HG03432 (cell line): ENCODE measurements around the gene PTGDR2.
"Not testable (repeated sequence)": the region's sequence is repeated elsewhere in the genome, so short reads cannot be mapped to it uniquely, and the experiment has no call there.

ENCODE experiments used
- ATAC-seq: cut with Tn5 transposase; IDR thresholded peaks from one replicate; pipeline ENCODE4 v1.9.1; 2021; ENCODE audit warnings: mild to moderate bottlenecking, moderate library complexity; ENCODE audit not compliant: unreplicated experiment

PTGDR2 gene

DNA sequence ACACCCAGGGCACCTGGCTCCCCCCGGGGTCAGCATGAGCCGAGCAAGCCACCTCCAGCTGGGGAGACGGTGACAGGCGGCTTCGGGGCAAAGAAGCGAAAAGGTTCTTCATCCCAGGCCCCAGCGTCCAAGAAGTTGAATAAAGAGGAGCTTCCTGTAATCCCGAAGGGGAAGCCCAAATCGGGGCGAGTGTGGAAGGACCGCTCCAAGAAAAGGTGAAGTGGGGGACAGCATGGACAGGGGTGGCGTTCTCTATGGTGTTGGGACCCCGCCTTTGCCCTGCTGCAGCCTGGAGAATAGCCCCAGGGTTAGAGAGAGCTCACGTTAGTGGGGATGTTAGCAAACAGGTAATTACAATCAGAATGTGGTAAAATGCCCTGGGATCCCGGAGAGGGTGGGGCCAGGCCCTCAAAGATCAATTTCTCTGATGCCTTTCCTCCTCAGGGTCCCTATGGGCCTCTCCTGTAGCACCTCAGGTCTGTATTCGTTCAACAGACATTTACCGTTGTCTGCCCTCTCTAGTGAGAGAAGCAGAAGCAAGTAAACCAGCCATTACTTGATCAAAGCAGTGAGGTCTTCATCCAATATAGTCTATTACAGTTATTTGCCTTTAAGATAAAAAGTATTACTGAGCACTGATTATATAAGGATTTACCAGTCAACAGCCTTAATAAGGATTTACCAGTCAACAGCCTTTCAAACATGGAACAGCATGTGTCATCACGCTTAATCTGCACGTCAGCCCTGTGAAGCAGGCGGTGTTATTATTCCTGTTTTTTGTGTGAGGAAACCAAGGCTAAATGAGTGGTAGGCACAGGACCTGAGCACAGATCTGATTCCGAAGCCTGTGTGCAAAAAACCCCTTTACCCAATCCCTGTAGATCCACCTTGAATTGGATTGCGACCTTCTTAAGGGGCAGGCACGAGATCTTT lies 12.8 kb downstream of the PTGDR2 start:
- ATAC-seq, result peak; percentile 13

DNA sequence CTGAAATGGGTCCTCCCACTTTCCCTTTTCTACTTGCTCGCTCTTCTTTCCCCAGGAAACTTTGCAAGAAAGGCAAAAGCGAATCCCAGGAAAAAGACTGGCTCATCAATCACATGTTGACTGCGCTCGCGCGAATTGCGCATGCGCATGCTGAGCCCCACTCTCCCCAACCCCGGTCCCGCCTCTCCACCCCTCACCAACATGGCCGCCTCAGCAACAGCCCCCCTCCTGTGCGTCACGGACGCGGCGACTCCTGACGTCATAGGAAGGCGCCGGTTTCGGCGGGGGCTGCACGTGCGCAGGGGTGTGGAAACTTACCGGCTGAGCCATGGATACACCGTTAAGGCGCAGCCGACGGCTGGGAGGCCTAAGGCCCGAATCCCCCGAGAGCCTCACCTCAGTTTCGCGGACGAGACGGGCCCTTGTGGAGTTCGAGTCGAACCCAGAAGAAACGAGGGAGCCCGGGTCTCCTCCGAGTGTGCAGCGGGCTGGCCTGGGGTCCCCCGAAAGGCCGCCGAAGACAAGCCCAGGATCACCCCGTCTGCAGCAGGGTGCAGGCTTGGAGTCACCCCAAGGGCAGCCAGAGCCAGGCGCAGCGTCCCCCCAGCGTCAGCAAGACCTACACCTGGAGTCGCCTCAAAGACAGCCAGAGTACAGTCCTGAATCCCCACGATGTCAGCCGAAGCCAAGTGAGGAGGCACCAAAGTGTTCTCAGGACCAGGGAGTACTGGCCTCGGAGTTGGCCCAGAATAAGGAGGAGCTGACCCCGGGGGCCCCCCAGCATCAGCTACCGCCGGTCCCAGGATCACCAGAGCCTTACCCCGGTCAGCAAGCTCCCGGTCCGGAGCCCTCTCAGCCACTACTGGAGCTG lies 13.7 kb downstream of the PTGDR2 start, which contains the start of gene CCDC86:
Gene CCDC86, plus strand, starts transcription at position 317 of the 871 bp plus-strand sequence. Its CDS starts 12 bp downstream, at position 329.
- ATAC-seq, result peak; percentile 80

DNA sequence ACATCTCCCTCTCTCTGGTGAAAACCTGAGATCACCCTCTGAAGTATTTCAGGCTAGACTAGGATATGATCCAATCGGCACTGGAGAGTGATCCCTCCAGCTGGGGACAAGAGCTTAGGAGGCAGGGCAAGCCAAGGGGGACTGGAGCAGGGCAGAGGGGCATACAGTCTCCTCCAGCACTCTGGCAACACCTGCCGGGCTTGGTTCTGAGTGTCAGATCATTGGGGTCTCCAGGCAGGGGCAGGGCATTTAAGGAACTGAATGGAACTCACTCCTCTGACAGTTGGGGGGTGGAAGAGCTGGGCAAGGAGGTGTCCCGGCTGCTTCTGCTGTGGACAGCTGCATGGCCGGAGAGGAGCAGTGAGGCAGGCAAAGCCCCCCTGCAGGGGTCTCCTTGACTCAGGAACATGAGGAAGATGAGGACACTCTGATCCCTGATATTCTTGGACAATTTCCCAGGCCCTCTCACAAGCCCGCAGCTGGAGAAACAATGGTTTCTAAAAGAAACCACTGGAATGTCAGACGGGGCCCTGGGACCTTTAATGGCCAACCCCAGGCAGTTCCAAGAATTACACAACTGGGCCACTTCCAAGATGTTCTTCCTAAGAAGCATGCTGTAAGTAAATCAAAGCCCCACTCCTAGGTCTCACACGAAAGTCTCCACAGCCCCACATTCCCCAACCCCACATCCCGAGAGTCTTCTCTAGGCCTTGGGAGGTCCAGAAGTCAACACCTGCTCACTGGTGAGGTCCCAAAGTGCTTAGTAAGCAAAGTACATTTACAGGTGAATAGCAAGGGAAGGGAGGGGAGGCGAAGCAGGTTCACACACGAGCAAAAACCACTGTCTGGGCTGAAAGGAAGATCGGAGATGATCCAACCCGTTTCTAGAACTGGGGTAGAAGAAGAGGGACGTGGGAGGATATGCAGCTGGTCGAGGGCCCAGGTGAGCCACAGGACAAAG lies 15.0 kb downstream of the PTGDR2 start:
- ATAC-seq, result no peak

DNA sequence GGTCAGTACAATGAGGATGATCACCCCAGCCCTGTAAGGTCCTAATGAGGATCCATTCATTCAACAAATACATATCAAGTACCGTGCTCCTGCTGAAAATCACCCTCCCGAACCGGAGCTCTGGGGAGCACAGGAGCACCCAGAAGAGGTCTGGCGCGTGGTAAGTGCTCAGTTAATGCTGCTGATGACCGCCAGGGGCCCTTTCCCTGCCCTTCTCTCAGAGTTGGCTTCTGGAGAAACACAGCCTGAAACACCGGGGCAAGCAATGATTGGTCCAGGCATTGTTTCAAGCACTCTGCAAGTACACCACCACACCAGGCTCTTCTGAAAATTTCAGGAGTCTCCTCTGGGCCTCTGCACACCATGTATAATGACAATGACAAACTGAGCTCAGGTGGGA lies 17.6 kb downstream of the PTGDR2 start:
- no peak for ATAC-seq

DNA sequence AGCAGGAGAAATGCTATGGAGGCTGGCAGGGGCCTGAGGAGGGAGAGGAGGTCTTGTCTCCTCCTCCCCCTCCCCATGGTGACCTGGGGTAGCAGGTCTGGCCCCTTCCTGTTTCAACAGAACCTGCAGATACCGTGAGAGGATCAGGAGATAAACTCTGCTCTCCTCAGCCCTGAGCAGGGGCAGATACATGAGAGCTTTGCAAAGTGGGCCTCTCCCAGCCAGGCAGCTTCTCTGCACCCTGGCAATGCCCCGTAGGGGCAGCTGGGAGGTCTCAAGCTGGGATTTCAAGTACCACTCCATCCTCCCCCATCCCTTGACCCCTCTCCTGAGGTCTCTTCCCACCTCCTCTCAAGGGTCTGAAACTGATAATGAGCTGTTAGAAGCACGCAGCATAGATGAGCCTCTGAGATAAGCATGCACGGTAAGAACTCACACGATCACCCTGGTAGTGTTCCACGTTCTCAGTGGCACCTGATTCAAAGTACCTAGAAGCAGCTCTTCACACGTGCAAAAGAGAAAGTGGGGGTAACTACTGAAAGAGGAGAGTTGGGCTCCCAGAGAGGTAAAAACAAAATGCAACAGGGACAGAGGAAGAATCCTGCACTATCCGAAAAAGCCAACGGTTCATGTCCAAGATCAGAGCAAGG lies 18.8 kb downstream of the PTGDR2 start:
- no peak for ATAC-seq

DNA sequence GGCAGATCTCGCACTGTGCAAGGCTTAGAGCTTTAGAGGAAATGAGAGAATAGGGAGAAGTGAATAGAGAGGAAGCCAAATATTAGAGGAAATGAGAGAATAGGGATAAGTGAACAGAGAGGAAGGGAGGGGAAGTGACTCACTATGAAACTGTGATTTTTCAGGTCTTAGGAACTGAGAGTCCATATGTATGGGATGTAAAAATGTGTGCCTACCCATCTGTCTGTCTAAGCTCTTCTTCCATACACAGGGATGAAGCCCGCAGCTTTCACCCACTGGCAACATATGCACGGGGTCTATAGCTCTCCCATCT lies 20.3 kb downstream of the PTGDR2 start:
- ATAC-seq, result no peak

DNA sequence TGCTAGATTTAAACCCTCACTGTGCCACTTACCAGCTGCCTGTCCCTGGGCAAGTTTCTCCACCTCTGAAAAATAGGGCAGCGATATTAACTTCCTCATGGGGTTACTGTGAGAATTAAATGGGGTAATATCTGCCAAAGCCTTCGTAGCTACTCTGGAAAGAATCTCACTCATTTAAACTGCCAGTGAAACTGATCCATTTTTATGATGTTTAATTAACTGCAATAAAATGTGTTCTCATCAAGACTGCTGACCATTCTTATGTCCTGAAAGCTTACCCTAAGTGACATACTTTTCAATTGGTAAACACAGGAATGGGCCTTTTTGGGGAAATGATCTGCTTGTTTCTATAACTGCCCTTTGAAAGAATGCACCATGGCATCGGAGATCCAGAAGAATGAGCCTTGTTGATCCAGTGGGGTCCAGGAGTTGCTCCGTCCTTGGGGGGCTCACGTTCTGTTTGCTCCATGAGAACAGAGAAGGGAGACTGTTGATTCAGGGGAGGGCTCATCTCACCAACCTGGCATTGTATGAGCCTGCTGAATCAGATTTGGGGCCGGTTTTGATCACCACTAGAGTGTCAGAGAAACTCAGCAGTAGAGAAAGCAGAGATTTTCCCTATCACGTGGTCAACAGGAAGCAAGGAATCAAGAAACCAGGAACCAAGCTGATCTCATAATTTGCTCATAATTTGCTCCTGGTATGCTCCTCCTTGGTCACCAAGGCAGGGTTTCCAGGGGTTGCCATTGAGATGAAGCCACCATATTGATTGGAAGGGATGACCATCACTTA lies 20.8 kb downstream of the PTGDR2 start:
- ATAC-seq, result no peak

DNA sequence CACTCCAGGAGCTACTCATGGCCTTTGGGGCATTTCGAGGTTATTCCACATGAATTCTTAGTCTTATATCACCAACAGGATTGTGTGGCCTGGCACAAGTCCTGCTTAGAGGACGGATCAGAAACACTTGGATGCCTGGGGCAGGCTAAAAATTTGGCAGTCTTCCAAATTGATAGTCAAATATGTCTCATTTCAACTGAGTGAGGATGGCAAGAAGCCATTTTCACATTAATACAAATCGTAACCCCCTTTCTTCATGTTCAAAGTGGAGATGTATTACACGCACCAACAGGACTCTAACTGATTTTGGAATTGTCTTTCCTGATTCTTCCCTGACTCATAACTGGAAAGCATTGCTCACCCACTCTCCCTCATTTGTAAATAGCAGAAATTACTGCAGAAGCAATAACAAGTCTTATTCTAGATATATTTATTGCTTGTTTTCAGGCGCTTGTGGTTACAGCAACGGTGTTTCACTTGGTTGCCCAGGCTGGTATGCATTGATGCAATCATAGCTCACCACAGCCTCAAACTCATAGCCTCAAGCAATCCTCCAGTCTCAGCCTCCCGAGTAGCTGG lies 24.2 kb downstream of the PTGDR2 start:
- ATAC-seq, result no peak

DNA sequence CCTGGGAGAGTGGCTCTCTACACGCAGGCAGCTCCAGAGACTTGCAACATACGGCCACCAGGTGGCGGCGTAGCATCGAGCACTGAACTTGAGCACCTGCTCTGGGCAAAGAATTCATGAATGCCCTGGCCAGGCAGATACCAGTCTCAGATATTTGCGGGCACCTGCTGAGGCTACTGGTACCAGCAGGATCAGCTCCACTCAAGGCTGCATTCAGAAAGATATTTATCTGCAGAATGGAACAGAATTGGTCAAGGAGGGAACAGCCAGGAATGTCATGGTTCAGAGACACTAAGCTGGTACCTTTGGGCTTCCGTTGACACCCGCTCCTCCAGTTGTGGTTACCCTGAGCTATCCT lies 24.6 kb downstream of the PTGDR2 start:
- peak; percentile 80 for ATAC-seq

DNA sequence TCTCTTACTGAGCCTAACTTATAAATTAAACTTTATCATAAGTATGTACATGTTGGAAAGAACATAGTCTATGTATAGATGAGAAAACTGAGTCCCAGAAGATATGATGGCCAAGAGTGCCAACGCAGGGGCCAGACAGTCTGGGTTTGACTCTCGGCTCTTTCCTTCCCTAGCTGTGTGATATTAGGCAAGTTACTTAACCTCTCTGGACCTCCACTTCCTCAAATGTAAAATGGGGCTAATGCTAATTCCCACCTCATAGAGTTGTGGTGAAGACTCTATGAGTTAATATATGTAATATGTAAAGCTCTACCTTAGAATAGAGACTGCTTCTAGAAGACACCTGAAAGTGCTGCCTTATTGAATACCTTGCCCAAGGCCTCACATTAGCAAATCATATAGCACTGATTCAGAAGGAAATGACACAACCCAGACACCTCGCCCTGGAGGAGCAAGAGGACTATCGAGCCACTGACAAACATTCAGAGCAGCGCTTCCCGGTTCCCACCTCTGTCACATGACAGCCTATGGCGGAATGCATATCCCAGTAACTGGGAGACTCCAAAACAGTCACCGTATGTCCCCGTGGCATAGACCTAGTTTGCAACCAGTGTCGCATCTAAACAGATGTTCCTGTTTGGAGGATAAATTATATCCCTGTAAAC lies 25.1 kb downstream of the PTGDR2 start:
- ATAC-seq, result peak; percentile 24

DNA sequence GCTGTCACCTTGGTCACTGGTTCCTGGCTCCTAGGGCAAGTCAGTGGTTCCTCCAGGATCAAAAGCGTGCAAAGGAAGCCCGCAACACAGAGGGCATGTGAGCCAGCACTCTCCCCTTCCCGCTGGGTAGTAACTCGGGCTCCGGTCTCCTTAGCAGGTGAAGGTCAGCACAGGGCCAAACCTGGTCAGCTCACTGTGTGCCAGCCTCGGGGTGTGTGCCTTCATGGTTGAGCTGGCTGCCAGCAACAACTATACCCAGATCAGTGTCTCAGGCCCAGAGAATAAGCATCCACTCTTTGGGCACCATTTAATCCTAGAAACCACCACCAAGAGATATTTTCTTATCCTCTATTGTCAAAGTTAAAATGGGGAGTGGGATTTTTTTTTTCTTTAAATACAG lies 30.0 kb downstream of the PTGDR2 start:
- ATAC-seq, result no peak

DNA sequence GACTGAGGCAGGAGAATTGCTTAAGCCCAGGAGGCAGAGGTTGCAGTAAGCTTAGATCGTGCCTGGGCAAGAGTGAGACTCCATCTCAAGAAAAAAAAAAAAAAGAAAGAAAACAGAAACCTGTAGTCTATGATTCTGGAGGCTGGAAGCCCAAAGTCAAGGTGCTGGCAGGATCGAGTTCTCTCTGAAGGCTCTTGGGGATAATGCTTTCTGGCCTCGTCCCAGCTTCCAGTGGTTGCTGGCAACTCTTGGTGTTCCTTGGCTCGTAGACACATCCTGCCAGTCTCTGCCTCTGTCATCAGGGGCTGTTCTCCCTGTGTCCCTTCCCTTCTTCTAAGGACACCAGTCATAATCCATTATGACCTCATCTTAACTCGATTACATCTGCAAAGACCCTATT lies 30.6 kb downstream of the PTGDR2 start:
- no peak for ATAC-seq

DNA sequence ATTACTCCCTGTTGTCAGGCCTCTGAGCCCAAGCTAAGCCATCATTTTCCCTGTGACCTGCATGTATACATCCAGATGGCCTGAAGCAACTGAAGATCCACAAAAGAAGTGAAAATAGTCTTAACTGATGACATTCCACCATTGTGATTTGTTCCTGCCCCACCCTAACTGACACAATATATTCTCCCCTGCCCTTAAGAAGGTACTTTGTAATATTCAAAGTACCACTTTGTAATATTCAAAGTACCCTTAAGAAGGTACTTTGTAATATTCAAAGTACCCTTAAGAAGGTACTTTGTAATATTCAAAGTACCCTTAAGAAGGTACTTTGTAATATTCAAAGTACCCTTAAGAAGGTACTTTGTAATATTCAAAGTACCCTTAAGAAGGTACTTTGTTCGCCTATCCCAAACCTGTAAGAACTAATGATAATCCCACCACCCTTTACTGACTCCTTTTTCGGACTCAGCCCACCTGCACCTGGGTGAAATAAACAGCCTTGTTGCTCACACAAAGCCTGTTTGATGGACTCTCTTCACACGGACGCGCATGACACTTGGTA lies 31.9 kb downstream of the PTGDR2 start:
- ATAC-seq, result not testable (repeated sequence)

DNA sequence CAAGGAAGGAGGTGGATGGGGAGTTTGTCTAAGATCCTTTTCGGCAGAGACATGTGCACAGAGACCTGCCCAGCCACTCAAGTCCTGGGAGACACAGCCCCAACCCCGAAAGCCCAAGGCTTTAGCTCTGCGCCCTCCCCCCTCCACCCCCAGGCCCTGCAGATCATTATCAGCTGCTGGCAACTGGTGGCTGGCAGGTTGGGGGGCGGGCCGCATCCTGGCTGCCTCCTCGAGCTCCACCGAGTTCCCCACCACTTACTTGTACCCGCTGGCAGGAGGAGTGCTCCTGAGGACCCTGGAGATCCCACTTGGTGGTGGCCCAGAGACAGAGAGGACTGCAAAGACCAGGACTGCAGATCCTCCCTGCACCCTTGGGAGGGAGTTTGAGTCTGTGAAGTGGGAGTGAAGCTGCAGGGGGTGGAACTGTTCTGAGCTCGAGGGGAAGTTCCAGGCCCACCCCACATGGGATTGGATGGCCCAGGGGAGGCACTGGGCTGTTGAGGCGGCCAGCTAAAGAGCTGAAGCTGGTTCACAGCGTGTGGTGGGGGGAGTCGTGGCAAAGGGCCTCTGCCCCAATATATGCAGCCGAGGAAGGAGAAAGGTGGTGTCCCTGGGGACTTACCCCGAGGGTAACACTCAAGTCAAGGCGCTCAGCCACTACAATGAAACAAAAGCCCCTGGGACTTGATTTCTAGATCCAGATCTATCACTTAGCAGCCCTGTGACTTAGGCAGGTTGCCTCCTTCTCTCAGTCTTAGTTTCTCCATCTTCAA lies 33.7 kb downstream of the PTGDR2 start:
- peak; percentile 67 for ATAC-seq

DNA sequence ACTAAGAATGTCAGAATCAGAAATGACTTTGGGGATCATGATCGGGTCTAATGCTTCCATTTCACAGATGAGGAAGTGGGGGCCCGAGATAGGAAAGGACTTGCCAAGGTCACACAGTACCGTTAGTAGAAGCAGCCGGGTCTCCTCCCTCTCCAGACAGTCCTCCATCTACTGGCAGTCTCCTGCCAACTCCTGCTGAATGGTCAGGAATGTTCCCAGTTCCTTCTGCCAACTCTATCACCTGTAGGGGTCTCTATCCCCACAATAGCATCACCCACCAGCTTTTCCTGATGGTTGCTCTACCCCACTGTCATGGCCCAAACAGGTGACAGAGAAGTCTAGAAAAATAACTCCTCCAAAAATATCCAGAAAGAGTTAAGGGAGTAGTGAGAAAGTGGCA lies 37.7 kb downstream of the PTGDR2 start:
- no peak for ATAC-seq

DNA sequence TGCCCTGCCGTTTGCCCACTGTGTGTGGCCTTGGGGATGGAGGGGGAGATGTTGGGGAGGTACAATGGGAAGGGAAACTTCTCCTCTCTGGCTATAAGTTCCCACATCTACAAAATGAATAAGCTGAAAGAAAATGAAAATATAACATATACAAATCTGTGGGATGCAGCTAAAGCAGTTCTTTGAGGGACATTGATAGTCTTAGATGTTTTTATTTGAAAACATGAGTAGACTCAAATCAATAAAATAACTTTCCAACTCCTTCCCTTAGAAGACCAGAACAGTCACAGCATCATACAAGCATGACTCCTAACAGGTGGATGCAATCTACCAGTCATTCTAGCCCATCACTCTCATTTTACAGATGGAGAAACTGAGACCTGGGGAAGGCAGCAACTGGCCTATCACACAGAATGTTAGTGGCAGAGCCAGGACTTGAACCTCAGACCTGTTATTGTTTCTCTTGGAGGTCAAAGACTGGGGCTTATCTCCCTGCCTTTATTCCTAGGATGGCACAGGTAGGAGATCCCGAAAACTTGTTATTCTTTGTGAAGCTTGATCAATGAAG lies 39.1 kb downstream of the PTGDR2 start:
- no peak for ATAC-seq

DNA sequence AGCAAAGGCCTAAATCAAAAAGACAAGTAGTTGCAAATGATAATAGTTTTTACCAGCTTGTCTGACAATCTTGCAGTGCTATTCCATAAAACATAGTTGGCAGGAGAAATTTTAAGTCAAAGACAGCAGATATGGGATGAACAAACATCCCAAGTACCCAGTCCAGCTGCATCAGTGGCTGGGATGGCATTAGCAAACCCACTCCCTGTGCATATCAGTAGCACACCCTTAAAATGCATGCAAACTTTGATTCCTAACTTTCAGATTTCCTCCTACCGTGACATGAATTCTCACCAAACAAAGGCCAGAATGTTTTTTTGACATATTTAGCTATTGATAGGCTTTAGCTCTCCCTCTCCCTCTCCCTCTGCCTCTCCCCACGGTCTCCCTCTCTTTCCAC lies 41.6 kb downstream of the PTGDR2 start:
- ATAC-seq, result no peak
